Measurements from ENCODE around the gene RBM6. TPM values are rescaled to one million over a fixed set of nuclear protein-coding genes. Genes with fewer than 3 reads are reported as not detected.

Gene RBM6
- total RNA-seq, 2 donors from 2014 or later = 123 to 146 TPM

GRCh38 chr3:50100386-50100785, 160.4 kb downstream of the RBM6 start:
- H3K4me3 ChIP-seq = no peak overlapping the region
- H3K27me3 ChIP-seq = no peaks in the 10 kb centered on the region
- H3K4me1 ChIP-seq = no peaks in the 10 kb centered on the region
- TF ChIP-seq, protein P1, sequence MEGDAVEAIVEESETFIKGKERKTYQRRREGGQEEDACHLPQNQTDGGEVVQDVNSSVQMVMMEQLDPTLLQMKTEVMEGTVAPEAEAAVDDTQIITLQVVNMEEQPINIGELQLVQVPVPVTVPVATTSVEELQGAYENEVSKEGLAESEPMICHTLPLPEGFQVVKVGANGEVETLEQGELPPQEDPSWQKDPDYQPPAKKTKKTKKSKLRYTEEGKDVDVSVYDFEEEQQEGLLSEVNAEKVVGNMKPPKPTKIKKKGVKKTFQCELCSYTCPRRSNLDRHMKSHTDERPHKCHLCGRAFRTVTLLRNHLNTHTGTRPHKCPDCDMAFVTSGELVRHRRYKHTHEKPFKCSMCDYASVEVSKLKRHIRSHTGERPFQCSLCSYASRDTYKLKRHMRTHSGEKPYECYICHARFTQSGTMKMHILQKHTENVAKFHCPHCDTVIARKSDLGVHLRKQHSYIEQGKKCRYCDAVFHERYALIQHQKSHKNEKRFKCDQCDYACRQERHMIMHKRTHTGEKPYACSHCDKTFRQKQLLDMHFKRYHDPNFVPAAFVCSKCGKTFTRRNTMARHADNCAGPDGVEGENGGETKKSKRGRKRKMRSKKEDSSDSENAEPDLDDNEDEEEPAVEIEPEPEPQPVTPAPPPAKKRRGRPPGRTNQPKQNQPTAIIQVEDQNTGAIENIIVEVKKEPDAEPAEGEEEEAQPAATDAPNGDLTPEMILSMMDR (IDR thresholded peaks at IDR 0.05) = no peak
- no peak for TF ChIP-seq POLR2A (IDR thresholded peaks at IDR 0.05)
- H3K9me3 ChIP-seq = no peaks in the 10 kb centered on the region
- peaks cover 35 to 68% of the 10 kb centered on the region in 2 donors for H3K36me3 ChIP-seq (replicated peaks in 1 of 2; ENCODE audit: insufficient read depth in 1 of 2, low read depth in 2 of 2)
- no peak for ATAC-seq
- WGBS, 2 donors = 83 to 89% methylated on average over 5 of the region's 5 CpGs
- intact Hi-C loops (cut with DNase I) = no loop called here
- no peak overlapping the region for H3K27ac ChIP-seq
- DNase-seq = no peak

GRCh38 chr3:50100956-50101845, 161.3 kb downstream of the RBM6 start:
- DNase-seq = no peak

DNA sequence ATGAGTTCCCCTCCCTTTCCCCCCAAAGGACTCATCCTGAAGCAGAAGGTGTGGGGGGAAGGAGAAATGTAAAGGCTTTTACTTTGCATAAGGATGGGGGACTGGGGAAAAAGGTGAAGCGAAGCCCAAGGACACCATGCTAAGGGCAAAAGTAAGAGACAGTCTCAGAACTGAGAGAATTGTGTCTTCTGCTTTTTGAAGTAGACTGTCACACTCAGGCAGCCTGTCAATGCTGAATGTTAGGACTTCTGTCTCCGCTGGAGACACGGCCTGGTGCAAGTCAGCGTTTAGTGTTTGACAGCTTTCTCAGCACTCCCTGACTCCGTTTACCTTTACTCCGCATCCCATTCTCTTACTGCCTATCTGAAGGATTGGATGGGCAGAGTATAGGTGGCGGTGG, 162.6 kb downstream of the RBM6 start:
- H3K36me3 ChIP-seq (replicated peaks in 1 of 2; ENCODE audit: insufficient read depth in 1 of 2, low read depth in 2 of 2) = peaks cover 45 to 73% of the 10 kb centered on the region in 2 donors
- TF ChIP-seq POLR2A (IDR thresholded peaks at IDR 0.05) = no peak
- TF ChIP-seq, protein P1 (IDR thresholded peaks at IDR 0.05) = no peak
- intact Hi-C loops (cut with DNase I) = no loop called here
- no peak for DNase-seq
- no peak for ATAC-seq
- no peak overlapping the region for H3K4me3 ChIP-seq
- H3K9me3 ChIP-seq = no peaks in the 10 kb centered on the region
- 84 to 92% methylated on average over 7 of the region's 7 CpGs for WGBS, 2 donors
- H3K27ac ChIP-seq = no peak overlapping the region
- H3K27me3 ChIP-seq = no peaks in the 10 kb centered on the region
- H3K4me1 ChIP-seq = no peaks in the 10 kb centered on the region

More at GRCh38 chr3:50100956-50101845, 161.3 kb downstream of the RBM6 start:
- TF ChIP-seq POLR2A (IDR thresholded peaks at IDR 0.05) = no peak
- TF ChIP-seq, protein P1 (IDR thresholded peaks at IDR 0.05) = no peak
- Histone ChIP-seq H3K4me3 (no peak overlapping the region), H3K27me3 (no peaks in the 10 kb centered on the region), H3K9me3 (no peaks in the 10 kb centered on the region), H3K4me1 (no peaks in the 10 kb centered on the region), H3K36me3 (replicated peaks in 1 of 2; ENCODE audit: insufficient read depth in 1 of 2, low read depth in 2 of 2) (peaks cover 37 to 65% of the 10 kb centered on the region in 2 donors), H3K27ac (no peak overlapping the region)
- intact Hi-C loops (cut with DNase I) = no loop called here
- ATAC-seq = no peak
- 75 to 77% methylated on average over 4 of the region's 4 CpGs for WGBS, 2 donors

DNA sequence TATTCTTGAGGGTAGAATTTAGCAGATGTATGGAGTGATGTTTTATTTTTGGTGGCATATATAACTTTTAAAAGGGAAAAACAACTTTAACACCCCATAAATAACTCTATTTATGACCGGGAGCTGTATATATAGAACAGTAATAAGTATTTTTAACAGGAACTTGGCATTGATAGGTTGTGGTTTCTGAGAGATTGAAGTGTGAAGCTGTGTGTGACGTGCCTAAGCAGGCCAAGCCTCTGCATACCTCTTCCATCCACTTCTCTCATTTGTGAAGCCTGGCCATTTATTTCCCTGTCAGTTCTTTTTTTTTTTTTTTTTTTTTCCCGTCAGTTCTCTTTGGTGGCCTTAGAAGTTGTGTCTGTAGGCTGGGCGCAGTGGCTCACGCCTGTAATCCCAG, 171.8 kb downstream of the RBM6 start:
- 85 to 89% methylated on average over 5 of the region's 5 CpGs for WGBS, 2 donors

More for the DNA sequence above, 171.8 kb downstream of the RBM6 start:
- intact Hi-C loops (cut with DNase I) = no loop called here
- no peak for ATAC-seq
- no peak for DNase-seq
- no peak for TF ChIP-seq POLR2A (IDR thresholded peaks at IDR 0.05)
- TF ChIP-seq, protein P1 (IDR thresholded peaks at IDR 0.05) = no peak
- peaks cover 43 to 84% of the 10 kb centered on the region in 2 donors for H3K36me3 ChIP-seq (replicated peaks in 1 of 2; ENCODE audit: insufficient read depth in 1 of 2, low read depth in 2 of 2)
- H3K4me3 ChIP-seq = no peak overlapping the region
- no peak overlapping the region for H3K27ac ChIP-seq
- no peaks in the 10 kb centered on the region for H3K4me1 ChIP-seq
- H3K9me3 ChIP-seq = no peaks in the 10 kb centered on the region
- no peaks in the 10 kb centered on the region for H3K27me3 ChIP-seq

Data from body of pancreas (tissue), 4 donors.